PC-3 (cell line): ENCODE measurements around the gene GALNT2. TPM values are rescaled to one million over a fixed set of nuclear protein-coding genes. Genes with fewer than 3 reads are reported as not detected.

ENCODE experiments used
- ATAC-seq: fragments of 200-7000 bp; cut with Tn5 transposase; 2 replicates; pipeline ENCODE4 v1.9.1; 2020; ENCODE audit warnings: mild to moderate bottlenecking, moderate library complexity
- BruUV-seq: library from RNA; stranded (reverse); fragments of 400-500 nt; replicated peaks from 2 replicates; lab custom pipeline; 2021; lab: Mats Ljungman, UMichigan
- CTCF ChIA-PET: fragments of 300-600 bp; sonication (Branson Sonifier 250); formaldehyde crosslinking; loops from one replicate; lab custom pipeline; 2022; ENCODE audit warnings: antibody characterized with exemption; lab: Charles Lee
- POLR2A ChIA-PET: fragments of 300-600 bp; sonication (Branson Sonifier 250); formaldehyde crosslinking; loops from one replicate; lab custom pipeline; 2022; ENCODE audit warnings: antibody characterized with exemption; ENCODE audit not compliant: unreplicated experiment; lab: Charles Lee
- DNase-seq: peaks from one replicate; pipeline ENCODE4 v3.0.0-alpha.2; 2015
- H2AFZ ChIP-seq: fragments of 300-600 bp; sonication (generic); 2 replicates; pipeline ENCODE4 v1.6.0; 2016; ENCODE audit warnings: antibody characterized with exemption, low read length
- H3F3A ChIP-seq: fragments of 300-600 bp; sonication (generic); one replicate; pipeline ENCODE4 v1.6.0; 2017; ENCODE audit warnings: antibody characterized with exemption, low read length, control low read depth, mild to moderate bottlenecking; ENCODE audit not compliant: unreplicated experiment
- H3K27ac ChIP-seq: fragments of 300-600 bp; sonication (generic); 2 replicates; pipeline ENCODE4 v1.5.1; 2016; ENCODE audit warnings: mild to moderate bottlenecking, low read length
- H3K27me3 ChIP-seq: fragments of 300-600 bp; sonication (generic); 2 replicates; pipeline ENCODE4 v1.6.1; 2016; ENCODE audit warnings: low read length, mixed read lengths
- H3K36me3 ChIP-seq: fragments of 300-600 bp; sonication (generic); 2 replicates; pipeline ENCODE4 v1.6.1; 2016; ENCODE audit warnings: low read depth, mixed run types, low read length, mixed read lengths
- H3K4me1 ChIP-seq: fragments of 300-600 bp; sonication (generic); 2 replicates; pipeline ENCODE4 v1.5.1; 2016; ENCODE audit warnings: low read length; ENCODE audit not compliant: insufficient read depth
- H3K4me2 ChIP-seq: fragments of 300-600 bp; sonication (generic); 2 replicates; pipeline ENCODE4 v1.6.0; 2016; ENCODE audit warnings: low read length
- H3K4me3 ChIP-seq: fragments of 300-600 bp; sonication (generic); 2 replicates; pipeline ENCODE4 v1.5.1; 2016; ENCODE audit warnings: mild to moderate bottlenecking, low read length, mixed read lengths
- H3K79me2 ChIP-seq: fragments of 300-600 bp; sonication (generic); 2 replicates; pipeline ENCODE4 v1.6.1; 2017; ENCODE audit warnings: low read length, mixed read lengths
- H3K9ac ChIP-seq: fragments of 300-600 bp; sonication (generic); 2 replicates; pipeline ENCODE4 v1.6.0; 2016; ENCODE audit warnings: mild to moderate bottlenecking, low read length
- H3K9me2 ChIP-seq: fragments of 300-600 bp; sonication (generic); replicated peaks from 2 replicates; pipeline ENCODE4 v1.6.1; 2016; ENCODE audit warnings: mixed run types, low read length, mixed read lengths
- H3K9me3 ChIP-seq: fragments of 300-600 bp; sonication (generic); 2 replicates; pipeline ENCODE4 v1.6.1; 2016; ENCODE audit warnings: low read length, mixed read lengths
- H4K20me1 ChIP-seq: fragments of 300-600 bp; sonication (generic); 2 replicates; pipeline ENCODE4 v1.6.1; 2016; ENCODE audit warnings: low read length, mixed read lengths
- CTCF ChIP-seq: fragments of 300-600 bp; sonication (generic); conservative IDR thresholded peaks from 2 replicates; pipeline ENCODE4 v1.5.1; 2017; ENCODE audit warnings: antibody characterized with exemption, low read depth, mild to moderate bottlenecking, low read length
- EZH2 ChIP-seq: fragments of 300-600 bp; sonication (generic); IDR thresholded peaks from one replicate; pipeline ENCODE4 v1.6.1; 2017; ENCODE audit warnings: antibody characterized with exemption, mild to moderate bottlenecking, low read length; ENCODE audit not compliant: unreplicated experiment
- EZH2phosphoT487 ChIP-seq: fragments of 300-600 bp; sonication (generic); IDR thresholded peaks from 2 replicates; pipeline ENCODE4 v1.6.1; 2018; ENCODE audit warnings: mild to moderate bottlenecking, antibody characterized with exemption, low read length, borderline replicate concordance
- intact Hi-C: fragments of 100-400 bp; cut with micrococcal nuclease; formaldehyde crosslinking; loops from 2 replicates; pipeline ENCODE4 v1.9.0; 2023
- total RNA-seq: library from RNA; depleted of rRNA; stranded (reverse); fragments of >200 nt; gene quantifications from 2 replicates; pipeline ENCODE4 v1.2.3, GENCODE V29; 2014

GALNT2 gene
- total RNA-seq, 1 experiment from 2014 or later = 182 TPM

- no peak overlapping the region for H2AFZ ChIP-seq
- DNase-seq = no peak
- no peak overlapping the region for H3K4me3 ChIP-seq
- BruUV-seq = no TSS peak
- H3K9me3 ChIP-seq = no peaks in the 10 kb centered on the region
- H3K79me2 ChIP-seq = peaks cover 100% of the 10 kb centered on the region
- ChIA-PET POLR2A (interaction anchor here (0.5 kb wide), 1 partner anchor 74 kb away, joined by 3 read pairs; the partner anchor contains the start of gene GALNT2), CTCF (no interaction called here)
- TF ChIP-seq EZH2phosphoT487 = no peak
- no peak for TF ChIP-seq CTCF
- no peak for TF ChIP-seq EZH2
- no peaks in the 10 kb centered on the region for H3F3A ChIP-seq
- H4K20me1 ChIP-seq = peaks cover 26% of the 10 kb centered on the region; the same call in 1 of the 2 replicates
- H3K4me2 ChIP-seq = no peak overlapping the region
- no peaks in the 10 kb centered on the region for H3K27me3 ChIP-seq
- no peak overlapping the region for H3K9ac ChIP-seq
- peaks cover 6% of the 10 kb centered on the region; the same call in 1 of the 2 replicates for H3K36me3 ChIP-seq
- no peaks in the 10 kb centered on the region for H3K9me2 ChIP-seq
- no peak; the same call in 1 of the 2 replicates for ATAC-seq
- no peak overlapping the region for H3K27ac ChIP-seq
- 0 out of 2 replicates have a peak, but pooled peaks cover 5% of the 10 kb centered on the region for H3K4me1 ChIP-seq
- intact Hi-C loops = no loop called here
These were observed 74.1 kb downstream of the GALNT2 start for GRCh38 chr1:230141021-230141648.

GRCh38 chr1:230141797-230142607, 75.0 kb downstream of the GALNT2 start:
- Histone ChIP-seq H3K27me3 (no peaks in the 10 kb centered on the region), H3K79me2 (peaks cover 100% of the 10 kb centered on the region), H3K4me2 (no peak overlapping the region), H3K9ac (no peak overlapping the region), H2AFZ (no peak overlapping the region), H3K4me1 (0 out of 2 replicates have a peak, but pooled peaks cover 5% of the 10 kb centered on the region), H3K36me3 (peaks cover 6% of the 10 kb centered on the region; the same call in 1 of the 2 replicates), H3F3A (no peaks in the 10 kb centered on the region), H3K27ac (no peak overlapping the region), H3K4me3 (no peak overlapping the region), H3K9me3 (no peaks in the 10 kb centered on the region), H3K9me2 (no peaks in the 10 kb centered on the region), H4K20me1 (peaks cover 30% of the 10 kb centered on the region; the same call in 1 of the 2 replicates)
- DNase-seq (no peak), ATAC-seq (no peak)
- CTCF ChIA-PET = interaction anchor here (0.5 kb wide), 1 partner anchor 189 kb away, joined by 4 read pairs; no protein-coding TSS in a partner anchor
- POLR2A ChIA-PET = no interaction called here
- BruUV-seq = no TSS peak
- TF ChIP-seq EZH2phosphoT487 (no peak), CTCF (no peak), EZH2 (no peak)
- intact Hi-C loops = no loop called here
